Head of caudate nucleus (tissue), 42 donors: ENCODE results near the gene CAVIN2.

Experiments
- DNase-seq, 42 donors: peaks; one replicate each; pipeline versions ENCODE4 v3.0.0 to v3.0.0-alpha.2; 2020 to 2021; ENCODE audit warnings: mixed read lengths in 7 of 42
- intact Hi-C: fragments of 100-400 bp; cut with DNase I; formaldehyde crosslinking; loops from one replicate; pipeline ENCODE4 v1.15.0; 2022

CAVIN2 gene, protein sequence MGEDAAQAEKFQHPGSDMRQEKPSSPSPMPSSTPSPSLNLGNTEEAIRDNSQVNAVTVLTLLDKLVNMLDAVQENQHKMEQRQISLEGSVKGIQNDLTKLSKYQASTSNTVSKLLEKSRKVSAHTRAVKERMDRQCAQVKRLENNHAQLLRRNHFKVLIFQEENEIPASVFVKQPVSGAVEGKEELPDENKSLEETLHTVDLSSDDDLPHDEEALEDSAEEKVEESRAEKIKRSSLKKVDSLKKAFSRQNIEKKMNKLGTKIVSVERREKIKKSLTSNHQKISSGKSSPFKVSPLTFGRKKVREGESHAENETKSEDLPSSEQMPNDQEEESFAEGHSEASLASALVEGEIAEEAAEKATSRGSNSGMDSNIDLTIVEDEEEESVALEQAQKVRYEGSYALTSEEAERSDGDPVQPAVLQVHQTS

DNA sequence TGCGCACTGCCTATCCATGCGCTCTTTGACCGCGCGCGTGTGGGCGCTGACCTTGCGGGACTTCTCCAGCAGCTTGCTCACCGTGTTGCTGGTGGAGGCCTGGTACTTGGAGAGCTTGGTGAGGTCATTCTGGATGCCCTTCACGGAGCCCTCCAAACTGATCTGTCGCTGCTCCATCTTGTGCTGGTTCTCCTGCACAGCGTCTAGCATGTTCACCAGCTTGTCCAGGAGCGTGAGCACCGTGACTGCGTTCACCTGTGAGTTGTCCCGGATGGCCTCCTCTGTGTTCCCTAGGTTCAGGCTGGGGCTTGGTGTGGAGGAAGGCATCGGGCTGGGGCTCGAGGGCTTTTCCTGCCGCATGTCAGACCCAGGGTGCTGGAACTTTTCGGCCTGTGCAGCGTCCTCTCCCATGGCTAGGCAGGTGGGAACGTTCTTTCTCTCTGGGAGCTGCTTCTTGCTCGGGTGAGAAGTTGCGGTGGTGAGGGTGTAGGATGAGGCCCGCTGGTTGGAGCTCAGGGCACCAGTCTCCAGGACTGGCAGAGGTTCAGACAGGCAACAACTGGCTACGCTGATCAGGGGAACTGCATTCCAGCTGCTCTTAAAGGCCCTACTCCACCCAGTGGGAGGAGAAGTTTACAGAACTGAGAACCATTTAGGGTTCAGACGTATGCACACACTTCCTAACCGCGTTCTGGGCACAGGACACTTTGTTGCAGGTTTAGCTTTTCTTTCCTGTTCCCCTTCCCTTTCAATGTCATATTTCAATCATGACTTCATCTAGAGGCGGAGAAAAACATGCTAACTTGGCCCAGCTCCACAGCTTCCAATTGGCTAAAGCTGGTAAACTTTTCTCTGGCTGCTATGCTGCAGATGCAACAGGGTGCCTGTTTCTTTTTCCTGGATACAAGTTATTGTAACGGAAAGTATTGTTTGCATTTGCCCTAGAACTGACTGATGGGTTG lies at the start of gene CAVIN2:
Gene CAVIN2 (minus strand): TSS at position 574 of the 962 bp plus-strand sequence. CDS start 163 bp downstream, at position 411.
- intact Hi-C loops = no loop called here
- peak in 1 of 42 donors; percentile 12 for DNase-seq

DNA sequence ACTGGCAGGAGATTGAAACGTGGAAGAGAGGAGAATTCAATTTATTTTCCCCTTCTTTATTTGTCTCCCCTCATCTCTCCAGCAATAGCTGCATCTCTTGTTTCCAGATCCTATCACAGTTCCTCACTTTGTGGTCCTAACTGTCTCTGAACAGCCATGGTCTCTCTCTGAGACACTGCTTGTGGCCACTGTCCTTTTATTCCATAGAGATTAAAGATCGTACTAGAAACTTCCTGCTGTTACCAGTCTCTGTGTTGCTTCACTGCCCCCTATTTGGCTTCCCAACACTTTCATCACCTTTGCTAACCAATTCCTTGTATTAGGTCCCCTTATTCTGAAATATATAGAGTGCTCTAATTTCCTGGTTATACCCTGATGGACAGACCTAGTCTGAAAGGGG lies 48.9 kb upstream of the CAVIN2 start:
- intact Hi-C loops = no loop called here
- DNase-seq = no peak

DNA sequence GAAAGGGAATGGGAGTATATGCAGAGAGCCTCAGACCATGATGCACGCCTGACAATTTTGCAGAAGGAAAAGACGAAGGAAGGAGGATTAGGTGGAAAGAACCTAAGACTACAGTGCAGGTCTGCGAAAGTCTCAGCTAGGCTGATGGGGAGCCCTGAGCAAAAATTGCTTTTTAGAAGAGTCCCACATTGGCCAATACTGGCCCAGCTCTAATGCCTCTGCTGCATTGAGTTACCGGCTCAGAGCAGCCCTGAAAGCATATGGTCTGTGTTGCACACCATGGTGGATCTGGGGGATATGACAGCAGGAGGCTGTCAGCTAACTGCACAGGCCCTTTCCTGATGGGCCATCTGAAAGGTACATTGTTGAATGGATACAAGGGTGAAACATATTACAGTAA lies 48.3 kb upstream of the CAVIN2 start:
- intact Hi-C loops = no loop called here
- no peak for DNase-seq

DNA sequence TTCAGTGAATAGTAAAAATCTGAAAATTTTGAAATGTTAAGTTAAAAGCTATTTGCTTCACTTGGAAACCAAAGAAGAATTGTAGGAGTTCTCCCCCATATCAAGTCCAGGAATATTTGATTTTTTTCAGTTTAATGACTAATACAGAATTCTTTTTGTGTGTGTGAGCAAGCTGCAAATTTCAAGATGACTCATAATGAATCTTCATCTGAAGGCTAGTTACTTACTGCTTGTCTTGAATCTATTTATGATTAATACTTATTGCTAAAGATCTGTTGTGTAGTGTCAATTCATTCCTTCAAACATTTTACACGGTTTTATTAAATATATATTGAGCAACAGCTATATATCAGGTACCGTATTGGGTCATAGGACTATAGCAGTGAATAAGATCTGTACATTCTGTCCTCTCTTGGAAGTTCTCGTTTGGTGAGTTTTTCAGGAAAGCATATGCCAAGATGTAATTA lies 47.8 kb upstream of the CAVIN2 start:
- DNase-seq = no peak
- intact Hi-C loops = no loop called here

DNA sequence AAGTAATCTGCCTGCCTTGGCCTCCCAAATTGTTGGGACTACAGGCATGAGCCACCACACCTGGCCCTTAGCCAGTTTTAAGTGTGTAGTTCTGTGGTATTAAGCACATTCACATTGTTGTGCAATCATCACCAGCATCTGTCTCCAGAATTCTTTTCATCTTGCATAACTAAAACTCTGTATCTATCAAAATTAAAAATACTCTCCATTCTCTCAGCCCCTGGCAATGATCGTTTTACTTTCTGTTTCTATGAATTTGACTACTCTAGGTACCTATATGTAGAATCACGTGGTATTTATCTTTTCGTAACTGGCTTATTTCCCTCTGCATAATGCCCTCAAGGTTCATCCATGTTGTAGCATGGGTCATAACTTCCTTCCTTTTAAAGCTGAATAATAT lies 45.5 kb upstream of the CAVIN2 start:
- DNase-seq = no peak
- intact Hi-C loops = no loop called here

DNA sequence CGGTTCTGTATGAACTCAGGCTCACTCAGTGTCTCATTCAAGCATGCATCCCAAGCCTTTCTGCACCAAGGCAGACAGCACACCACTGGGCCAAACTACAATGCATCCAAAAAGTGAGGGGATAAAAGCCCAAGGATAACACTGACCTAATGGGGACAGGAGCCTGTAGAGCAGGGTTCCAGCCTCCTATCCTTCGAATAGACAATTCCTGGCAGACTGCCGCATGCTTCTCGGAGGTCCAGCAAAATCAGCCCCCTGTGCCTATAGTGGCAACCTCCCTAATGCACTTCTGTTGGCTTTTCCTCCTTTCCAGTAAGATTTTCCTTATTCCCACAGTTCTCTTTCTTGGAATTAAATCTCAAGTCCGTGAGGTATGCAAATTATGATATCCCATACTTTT lies 44.8 kb upstream of the CAVIN2 start:
- intact Hi-C loops = no loop called here
- no peak for DNase-seq

DNA sequence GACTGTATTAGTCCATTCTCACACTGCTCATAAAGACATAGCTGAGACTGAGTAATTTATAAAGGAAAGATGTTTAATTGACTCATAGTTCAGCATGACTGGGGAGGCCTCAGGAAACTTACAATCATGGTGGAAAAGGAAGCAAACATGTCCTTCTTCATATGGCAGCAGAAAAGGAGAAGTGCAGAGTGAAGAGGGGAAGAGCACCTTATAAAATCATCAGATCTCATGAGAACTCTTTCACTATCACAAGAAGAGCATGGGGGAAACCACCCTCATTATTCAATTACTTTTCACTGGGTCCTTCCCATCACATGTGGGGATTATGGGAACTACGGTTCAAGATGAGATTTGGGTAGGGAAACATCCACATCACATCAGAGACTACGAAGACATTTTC lies 43.0 kb upstream of the CAVIN2 start:
- intact Hi-C loops = no loop called here
- DNase-seq = no peak

DNA sequence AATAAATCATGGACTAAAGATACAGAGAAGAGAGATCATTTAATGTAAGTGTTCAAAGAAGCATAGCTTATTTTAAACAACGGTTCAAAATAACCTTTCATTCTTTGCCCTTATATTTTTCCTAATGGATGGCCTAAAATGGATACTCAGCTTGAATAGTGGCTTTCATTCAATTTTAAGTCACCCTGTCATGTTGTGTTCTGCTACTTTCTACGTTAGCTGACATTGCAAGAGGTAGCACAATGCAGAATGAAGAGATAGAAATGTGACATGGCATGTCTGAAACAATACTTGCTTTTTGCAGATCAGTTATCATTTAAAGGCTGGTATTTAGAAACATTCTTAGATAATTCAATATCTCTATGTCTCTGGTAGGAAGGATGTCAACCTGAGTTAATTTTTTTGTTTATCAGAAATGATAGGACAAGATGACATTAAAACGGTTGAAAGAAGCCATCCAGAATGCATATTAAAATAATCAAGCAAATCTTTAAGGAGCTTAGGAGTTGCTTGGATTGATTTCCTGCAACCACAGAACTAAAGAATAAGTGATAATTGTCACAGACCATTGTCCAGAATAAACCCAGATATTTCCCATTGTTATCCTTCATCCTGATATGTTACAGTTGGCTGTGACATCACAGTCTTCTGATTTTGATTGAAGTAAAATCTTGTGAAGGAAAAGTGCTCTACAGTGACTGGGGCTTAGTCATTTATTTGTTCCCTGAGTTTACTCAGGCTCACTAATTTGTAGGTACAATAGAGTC lies 41.7 kb upstream of the CAVIN2 start:
- DNase-seq = no peak
- intact Hi-C loops = no loop called here

DNA sequence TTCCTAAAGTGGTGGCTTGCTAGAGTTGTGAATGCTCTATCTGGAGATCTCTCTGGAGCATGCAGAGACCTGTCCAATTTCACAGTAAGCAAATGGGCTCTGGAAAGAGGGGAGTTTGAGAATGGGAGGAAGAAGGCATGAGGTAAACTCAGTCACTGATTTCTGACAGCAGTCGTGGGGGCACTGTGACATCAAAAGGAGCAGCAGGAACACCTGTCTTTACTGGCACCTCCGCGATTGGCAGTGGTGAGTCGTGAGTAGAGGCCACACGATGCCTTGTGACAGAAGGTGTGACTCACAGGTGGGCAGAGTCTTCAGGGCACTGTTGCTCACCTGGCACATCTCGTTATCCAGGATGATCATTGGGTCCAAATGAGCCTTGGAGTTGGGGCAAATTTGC lies 38.8 kb upstream of the CAVIN2 start:
- intact Hi-C loops = no loop called here
- DNase-seq = no peak

DNA sequence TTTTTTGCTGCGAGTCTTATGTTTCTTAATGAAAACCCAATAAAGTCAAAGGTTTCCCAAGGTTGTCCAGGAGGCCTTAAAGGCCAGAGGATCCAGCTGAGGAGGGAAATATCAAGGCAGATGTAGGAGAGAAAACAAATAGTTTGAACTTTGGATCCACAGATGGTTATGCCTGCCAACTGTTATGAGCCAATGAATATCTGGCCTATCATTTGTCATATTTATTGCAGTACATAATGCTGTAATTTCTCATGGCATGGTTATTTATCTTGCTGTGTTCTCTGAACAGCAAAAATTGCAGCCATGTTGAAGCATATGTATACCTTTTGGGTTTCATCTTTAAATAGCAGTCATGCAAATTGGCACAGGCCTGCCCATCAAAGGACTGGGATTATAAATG lies 38.2 kb upstream of the CAVIN2 start:
- DNase-seq = no peak
- intact Hi-C loops = no loop called here

DNA sequence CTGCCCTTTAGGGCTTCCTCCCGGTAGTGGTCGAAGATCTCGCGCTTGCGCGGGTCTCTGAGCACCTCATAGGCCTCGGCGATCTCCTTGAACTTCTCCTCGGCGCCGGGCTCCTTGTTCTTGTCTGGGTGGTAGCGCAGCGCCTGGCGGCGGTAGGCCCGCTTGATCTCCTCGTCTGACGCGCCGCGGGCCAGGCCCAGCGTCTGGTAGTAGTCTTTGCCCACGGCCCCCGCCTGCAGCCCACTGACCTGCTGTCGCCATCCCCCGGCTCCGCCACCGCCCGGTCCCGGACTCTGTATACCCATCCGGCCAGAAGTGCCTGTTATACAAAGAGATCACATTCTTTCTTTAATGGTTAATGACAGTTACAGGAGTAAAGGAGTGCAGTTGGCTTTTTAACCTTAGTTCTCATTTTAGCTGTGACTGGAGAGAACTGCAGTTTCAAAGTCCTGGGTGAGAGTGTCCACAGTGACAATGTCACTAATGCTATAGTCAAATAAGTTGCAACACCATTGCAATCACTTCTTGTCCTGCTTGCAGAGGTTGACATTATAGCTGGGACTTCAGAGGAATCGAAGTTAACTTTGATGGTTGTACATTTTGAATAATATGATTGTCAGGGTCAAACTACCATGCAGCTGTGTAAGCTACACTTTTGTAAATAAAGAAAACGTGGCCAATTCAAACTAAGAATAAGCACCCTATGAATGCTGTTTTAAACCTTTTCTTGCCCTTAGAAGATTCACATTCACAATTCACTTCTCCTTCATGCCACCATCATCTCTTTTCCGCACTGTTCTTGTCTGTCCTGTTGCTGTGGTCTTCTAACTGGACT lies 35.3 kb upstream of the CAVIN2 start:
- intact Hi-C loops = no loop called here
- no peak for DNase-seq

DNA sequence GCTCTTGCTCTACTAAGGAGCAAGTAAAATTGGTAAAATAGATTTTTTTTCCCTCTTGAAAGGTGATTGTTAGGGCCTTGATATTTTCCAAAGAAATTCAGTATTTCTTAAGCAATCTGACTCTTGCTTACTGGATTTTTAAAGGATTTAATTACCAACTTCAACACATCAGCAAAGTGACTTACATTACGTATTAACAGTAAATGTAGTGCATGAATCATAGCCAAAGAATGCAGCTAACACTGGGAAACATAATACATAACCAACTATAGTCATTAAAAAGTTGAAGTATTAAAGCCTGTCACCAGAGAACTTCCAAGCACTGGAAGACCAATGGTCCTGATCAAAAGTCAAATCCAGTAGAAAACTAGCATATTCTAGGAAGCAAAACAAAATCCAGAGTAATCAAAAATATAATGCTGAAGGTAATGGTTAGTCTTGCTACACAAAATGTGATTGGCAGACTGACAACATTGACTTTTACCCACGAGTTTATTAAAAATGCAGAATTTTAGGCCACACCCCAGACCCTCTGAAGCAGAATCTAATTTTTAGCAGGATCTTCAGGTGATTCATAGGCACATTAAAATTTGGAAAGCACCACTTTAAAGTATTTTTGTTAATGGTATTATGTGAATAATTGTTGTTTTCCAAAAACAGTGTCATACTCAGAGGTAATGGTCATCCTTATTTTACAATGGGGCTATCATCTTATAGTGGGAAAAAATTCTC lies 31.8 kb upstream of the CAVIN2 start:
- no peak for DNase-seq
- intact Hi-C loops = no loop called here

DNA sequence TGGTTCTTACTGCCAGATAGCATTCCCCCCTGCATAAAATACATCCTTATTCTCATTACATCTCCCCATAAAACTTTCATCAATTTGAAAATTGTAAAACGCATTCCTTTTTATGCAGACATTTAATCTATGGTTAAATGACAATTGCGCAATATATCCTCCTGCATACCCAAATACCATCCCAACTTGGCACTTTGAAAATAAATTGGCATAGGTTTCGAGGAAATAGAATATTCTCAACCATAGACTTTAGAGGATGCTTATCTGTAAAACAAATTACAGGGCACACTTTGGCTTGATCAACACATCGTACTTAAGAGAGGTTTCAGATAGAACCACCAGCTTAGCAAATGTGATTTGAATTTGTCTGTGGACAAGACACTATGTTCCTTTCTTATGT lies 31.0 kb upstream of the CAVIN2 start:
- DNase-seq = no peak
- intact Hi-C loops = no loop called here

DNA sequence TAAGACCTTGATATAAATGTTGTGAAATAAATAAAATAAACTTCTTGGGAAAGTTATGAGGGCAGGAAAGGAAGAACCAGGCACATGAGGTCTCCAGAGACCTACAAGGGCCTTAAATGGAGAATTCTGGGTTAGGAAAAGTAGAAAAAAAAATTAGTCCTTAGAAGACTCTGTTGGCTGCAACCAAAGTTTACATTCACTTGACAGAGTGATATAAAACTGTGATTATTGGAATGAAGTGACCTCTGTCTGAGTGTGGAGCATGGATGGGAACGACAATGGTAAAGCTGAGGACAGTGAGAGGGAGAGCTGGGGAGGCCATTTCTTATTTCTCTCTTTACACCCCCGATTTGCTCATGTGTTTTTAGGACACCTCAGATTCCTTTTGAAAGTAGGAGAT lies 29.0 kb upstream of the CAVIN2 start:
- no peak for DNase-seq
- intact Hi-C loops = no loop called here

DNA sequence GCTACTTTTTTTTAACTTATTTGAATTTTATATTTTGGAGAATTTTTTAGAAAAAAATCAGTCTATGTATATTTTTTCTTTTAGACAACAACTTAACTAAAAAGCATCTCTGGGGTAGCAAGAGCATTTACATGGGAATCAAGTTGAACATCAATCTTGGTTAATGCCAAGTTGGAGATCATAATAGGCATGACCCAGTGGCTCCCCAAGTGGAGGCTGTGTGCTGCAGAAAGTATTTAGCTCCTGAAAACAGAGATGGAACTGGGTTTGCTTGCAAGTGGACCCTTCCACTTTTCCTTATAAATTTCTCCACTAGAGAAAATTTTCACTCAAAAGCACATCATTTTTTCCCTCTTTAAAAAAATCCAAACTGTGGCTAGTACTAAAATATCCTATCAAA lies 23.9 kb upstream of the CAVIN2 start:
- intact Hi-C loops = no loop called here
- DNase-seq = peak in 1 of 42 donors; percentile 5

DNA sequence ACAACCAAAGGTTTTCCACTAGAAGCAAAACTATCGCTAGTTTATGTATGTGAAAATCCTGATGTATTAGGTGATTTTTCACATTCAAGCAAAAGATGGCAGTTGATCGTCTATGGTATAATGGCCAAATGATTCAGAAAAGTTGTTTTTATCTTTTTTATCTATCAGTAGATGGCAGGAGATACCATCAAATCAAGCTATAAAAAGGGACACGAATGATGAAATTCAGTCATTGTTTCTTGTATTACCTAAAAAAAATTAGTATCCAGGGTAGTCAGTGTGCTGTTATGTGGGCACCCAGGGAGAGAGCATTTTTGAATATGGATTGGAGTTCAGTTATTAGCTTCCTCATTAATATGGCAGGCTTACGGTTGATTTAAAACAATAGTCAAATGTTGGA lies 22.9 kb upstream of the CAVIN2 start:
- no peak for DNase-seq
- intact Hi-C loops = loop anchor here (10.0 kb wide), 1 partner anchor 295 kb away; no protein-coding TSS in a partner anchor

DNA sequence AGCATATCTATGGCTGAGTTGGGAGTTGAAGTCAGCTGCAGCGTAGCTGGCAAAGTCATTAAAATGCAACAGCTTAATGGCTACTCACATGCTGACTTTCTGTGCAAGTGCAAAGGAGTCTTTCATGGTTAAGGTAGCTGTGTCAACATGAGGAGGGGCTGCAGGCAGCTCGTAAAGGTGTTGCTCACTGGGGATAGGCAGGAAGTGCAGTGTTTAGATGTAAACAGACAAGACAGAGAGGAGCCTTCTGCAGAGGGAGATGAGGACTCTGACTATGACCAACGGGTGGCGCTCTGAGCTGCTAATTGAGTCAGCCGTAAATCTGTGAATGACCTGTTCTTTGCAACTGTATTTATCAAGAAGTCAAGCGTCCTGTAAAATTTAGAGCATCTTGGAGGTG lies 22.3 kb upstream of the CAVIN2 start:
- peak in 38 of 42 donors; percentile 19 to 83 (median 54) for DNase-seq
- intact Hi-C loops = loop anchor here (10.0 kb wide), 1 partner anchor 296 kb away; no protein-coding TSS in a partner anchor

DNA sequence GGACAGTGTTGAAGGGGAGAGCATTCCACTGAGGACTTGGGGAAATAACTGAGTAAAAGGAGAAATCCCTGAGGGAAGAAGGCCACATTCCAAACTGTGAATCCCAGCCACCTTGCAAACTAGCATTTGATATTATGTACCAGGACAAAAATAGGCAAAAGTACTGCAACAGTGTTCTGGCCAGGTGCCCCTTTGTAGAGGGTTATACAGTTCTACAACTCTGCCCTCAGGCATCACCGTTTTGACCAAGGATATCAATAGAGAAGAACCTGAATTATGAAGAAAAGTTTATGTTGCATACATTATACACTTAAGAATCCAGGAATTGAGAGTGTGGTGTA lies 20.6 kb upstream of the CAVIN2 start:
- DNase-seq = no peak
- intact Hi-C loops = loop anchor here (10.0 kb wide), 1 partner anchor 297 kb away; no protein-coding TSS in a partner anchor
